GM19452 (cell line): ENCODE data around the gene TCN2.
A peak's percentile ranks its signal among the peaks of the same experiment; 100 is the strongest.
"Not testable (repeated sequence)": the region's sequence is repeated elsewhere in the genome, so short reads cannot be mapped to it uniquely, and the experiment has no call there.

Experiments used
- ATAC-seq: cut with Tn5 transposase; IDR thresholded peaks from one replicate; pipeline ENCODE4 v1.9.1; 2021; ENCODE audit not compliant: unreplicated experiment

TCN2 gene

DNA sequence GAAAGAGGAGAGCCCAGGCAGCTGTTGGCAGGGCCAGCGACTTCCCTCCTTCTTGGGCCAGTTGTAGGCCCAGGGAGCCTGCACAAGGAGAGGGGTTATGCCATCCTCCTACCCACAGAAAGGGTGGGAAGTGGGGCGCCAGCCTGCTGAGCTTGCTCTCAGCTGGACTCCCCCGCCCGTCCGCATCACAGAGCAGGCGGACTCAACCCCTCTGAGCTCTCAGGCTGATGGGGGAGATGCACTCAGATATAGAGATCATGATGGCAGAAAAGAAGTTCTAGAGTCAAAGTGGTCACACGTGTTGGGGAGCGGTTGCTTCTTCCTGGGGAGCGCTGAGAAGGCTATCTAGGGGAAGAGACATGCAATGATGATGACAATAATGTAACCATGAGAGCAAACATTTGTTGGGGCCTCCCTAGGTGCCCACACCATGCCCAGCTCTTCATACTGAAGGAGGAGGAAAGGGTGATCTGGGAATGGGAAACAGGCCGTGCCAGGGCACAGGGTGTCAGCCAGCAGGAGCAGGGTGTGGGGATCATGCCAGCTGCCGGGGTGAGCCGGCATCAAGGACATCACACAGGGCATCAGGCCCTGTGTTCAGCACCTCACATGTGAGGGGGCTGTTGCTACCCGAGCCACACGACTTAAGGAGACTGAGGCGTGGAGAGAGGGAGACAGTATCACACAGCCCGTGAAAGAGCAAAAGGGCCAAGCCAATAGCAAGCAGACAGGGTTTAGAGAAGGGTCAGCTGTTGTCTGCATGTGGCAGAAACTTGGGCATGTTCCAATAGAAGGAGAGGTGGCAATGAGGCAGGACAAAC lies 36.3 kb downstream of the TCN2 start:
- no peak for ATAC-seq

DNA sequence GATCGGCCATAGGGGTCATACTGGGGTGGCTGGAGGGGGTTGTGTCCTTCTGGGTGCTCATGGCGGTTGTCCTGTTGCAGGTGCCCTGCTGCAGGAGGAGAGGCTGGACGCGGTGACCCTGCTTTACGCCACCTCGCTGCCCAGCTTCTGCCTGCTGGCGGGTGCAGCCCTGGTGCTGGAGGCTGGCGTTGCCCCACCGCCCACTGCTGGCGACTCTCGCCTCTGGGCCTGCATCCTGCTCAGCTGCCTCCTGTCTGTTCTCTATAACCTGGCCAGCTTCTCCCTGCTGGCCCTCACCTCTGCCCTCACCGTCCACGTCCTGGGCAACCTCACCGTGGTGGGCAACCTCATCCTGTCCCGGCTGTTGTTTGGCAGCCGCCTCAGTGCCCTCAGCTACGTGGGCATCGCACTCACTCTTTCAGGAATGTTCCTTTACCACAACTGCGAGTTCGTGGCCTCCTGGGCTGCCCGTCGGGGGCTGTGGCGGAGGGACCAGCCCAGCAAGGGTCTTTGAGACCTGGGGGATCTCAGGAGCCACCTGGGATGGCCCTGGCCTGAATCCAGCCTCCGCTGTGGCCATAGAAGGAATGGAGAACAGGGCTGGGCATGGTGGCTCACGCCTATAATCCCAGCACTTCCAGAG lies 39.7 kb downstream of the TCN2 start:
- no peak for ATAC-seq

DNA sequence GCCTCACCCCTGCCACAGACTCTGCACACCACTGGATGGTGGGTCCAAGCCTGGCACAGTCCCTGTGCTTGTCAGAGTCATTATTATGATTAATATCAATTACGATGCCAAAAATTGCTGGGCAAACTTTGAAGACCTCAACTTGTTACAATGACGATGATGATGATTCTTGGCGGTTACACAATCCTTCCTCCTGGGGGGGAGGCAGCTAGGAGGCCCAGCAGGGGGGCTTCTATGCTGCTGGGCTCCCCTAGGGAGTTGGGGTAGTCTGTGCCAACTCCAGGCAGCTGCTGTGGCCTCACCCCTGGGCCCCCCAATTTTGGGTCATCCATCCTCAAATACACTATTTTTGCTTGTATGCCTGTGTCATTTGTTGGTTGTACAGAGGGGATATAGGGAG lies 40.6 kb downstream of the TCN2 start:
- no peak for ATAC-seq

DNA sequence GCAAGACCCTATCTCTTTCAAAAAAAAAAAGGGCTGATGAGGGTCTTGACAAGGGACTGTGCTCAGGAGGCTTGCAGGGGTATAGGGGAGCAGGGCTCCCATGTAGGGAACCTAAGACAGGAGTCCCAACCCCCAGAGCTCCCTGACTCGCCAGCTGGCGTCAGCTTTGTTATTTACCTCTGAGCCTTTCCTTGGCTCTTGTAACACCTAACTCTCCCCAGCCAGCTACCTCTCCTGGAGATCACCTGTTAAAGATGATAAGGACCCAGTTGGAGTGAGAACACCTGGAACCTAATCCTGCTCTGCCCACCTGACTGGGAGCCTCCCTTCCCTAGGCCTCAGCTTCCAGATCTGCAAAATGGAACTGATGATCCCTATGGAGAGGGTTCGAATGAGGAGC lies 41.9 kb downstream of the TCN2 start:
- no peak for ATAC-seq

DNA sequence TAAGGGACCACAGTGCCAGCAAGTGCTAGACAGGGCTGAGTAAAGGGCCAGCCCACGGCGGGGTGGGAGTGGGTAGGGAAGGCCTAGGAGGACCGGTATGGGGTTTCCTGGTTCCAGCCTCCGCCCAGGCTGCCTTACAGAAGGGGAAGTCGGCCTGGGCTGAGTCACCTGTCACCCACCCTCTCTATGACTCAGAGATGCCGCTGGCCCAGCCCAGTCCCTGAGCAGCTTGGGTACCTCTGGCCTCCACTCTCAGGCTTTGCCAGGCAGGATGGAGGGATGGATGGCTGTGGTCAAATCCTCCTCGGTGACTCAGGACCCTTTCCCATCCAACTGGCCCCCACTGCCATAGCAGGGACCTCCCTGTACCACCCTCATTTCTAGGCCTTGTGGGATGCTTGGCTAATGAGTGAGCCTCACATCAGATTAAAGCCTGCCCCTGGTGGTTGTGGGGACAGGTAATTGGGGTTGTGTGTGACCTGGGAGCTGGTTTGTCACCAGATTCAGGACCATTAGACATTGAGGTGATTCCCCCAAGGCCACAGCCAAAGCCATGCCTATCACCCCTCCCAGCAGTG lies 42.5 kb downstream of the TCN2 start:
- no peak for ATAC-seq

DNA sequence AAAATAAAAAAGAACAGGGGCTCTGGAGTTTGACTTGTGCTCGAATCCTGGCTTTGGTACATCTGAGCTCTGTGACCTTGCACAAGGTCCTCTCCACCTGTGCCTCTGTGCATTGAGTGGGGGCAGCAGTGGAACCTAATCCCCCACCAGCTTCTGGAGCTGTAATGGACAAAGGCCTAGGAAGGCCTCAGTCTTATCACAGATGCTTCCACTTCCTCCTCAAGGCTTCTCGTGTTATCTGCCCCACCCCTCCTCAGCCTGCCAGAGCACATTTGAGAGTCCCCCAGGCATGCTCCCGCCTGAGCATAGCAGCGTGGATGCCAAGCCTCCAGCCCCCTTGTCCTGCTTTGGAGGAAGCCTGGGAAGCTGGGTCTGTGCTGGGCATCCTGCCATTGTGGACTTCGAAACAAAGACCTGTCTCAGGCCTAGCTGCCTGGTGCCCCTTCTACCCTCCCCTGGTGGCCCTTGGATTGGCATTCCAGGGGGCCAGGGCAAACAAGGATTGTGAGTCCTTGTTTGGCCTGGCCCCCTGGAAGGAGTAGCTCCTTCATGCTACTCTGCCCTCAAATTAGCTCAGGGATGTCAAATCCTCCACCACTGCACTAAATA lies 43.6 kb downstream of the TCN2 start:
- ATAC-seq: no peak

DNA sequence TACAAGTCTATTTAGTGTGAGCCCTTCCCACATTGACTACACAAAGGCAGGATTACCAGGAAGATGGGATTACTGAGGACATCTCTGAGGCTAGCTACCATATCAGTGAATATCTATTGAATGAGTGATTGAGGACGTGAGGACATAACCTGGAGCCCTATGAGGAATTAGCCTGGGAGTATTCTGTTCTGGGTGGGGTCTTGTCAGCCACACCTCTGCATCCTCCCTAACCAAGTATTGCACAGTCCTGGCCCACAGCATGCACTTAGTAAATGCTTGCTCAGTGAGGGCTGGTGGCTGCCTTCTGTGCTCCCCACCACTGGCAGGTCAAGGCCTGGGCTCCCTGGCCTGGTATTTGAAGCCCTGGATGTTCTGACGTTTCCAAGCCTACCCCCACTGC lies 45.9 kb downstream of the TCN2 start:
- no peak for ATAC-seq

DNA sequence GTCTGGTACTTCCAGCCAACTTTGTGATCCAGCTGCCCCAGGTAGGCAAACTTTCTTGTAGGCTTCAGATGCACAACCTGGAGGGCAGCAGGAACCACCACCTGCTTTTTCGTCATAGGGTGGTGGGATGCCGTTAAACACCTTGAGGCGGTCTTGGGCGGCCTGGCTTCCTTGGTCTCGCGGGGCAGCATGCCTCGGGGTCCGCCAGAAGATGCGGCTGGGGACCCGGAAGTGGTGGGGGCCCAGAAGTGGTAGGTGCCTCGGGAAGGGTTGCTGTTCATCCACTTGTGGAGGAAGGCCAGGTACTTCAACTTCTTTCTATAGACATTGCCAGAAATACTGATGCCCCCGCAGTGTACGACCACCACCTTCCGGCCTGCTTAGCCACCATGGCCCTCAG lies 47.4 kb downstream of the TCN2 start:
- ATAC-seq: no peak

DNA sequence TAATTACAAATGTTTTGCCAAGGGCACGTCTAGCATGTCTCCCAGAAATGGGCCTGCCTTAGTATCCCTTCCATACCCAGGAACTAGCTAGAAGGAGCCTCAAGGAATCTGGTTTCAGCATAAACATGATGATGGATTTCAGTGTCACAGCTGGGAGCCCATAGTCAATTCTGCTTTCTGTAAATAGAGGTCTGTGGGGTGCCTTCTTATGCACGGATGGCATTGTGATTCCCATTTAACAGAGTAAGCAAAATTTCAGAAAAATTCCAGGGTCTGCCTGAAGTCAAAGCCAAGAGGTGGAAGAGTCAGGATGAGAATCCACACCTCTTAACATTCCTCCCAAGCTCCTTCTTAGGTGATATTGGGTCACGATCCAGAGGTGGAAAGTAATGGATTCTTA lies 48.6 kb downstream of the TCN2 start:
- ATAC-seq: no peak

DNA sequence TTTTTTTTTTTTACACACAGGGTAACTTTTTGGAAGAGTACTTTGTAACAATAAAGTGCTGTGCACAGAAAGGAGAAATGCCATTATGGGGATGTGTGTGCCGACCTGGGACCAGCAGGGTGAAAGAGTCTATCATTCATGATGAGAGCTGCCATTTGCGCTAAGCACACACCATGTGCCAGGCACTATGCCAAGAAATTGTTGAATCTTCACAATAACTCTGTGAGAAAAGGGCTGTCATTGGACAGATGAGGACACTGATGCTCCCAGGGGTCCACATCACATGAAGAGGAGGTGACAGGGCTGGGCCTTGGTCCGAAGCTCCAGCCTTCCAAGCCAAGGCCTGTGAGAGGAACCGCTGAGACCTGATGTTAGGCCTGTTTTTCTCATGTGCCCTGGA lies 55.1 kb downstream of the TCN2 start:
- ATAC-seq: no peak

DNA sequence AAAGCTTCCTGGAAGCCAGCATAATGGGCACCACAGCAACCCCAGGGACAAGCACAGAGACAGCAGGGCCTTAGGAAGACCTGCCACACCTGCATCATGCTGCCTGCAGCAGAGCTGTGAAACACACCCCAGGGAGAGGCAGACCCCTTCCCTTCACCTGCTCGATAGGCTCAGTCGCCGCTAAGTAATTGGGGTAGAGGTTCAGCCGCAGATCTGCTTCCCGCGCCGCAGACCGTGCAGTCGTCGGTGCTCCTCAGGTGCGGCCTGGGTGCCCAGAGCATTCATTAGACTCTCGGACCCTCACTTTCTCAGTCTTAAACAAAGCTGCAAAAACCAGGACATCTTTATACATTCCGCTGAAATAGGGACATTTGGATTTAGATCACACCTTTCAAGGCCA lies 57.8 kb downstream of the TCN2 start:
- no peak for ATAC-seq

DNA sequence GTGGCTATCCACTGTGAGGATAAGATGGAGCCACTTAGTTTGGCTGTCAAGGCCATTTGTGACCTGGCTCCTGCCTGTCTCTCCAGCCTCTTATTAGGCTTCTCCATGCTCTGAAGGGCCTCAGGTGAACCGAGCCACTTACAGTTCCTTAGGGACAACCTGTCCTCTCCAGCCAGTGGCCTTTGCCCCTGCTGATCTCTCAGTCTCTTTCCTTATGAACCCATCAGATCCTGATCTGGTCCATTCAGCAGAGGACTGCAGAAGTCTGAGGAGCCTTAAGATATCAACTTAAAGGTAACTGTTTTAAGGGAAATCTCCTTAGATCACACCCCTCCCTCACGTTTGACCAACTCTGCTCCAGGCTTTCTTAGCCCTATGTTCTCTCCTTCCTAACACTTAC lies 58.3 kb downstream of the TCN2 start:
- no peak for ATAC-seq

DNA sequence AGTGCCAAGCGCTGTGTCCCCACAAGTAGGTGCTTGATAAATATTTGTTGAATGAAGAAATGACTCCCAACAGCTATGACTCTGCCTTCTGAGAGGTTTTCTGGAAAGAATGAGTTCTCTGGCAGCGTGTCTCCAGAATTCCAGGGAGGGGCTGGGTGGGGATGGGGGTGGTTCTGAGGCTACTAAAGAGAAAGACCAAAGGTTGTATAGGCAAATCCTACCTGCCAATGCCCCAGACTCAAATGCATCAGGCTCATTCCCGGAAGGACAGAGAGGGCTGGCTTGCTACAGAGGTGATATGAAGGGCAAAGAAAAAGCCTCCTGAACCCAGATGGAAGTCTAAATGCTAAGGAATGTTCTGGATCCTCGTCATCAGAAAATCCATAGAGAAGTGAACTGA lies 58.8 kb downstream of the TCN2 start:
- ATAC-seq: no peak

DNA sequence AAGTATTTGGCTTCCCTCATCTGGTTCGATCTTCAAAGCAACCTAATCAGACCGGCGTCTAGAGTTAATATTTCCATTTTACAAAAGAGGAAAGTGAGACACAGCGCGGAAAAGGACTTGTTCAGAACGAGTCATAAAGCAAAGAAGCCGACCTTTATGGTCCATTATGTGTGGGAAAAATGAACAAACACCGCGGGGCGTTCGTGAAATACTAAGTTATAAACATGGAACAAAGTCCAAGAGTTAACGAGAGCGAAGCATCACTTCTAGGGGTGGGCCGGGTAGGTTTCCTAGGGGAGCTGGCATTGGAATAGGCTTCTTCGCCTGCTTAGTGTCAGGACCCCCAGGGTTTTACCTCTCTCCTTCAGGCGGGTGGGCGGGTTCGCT lies 60.1 kb downstream of the TCN2 start:
- no peak for ATAC-seq

DNA sequence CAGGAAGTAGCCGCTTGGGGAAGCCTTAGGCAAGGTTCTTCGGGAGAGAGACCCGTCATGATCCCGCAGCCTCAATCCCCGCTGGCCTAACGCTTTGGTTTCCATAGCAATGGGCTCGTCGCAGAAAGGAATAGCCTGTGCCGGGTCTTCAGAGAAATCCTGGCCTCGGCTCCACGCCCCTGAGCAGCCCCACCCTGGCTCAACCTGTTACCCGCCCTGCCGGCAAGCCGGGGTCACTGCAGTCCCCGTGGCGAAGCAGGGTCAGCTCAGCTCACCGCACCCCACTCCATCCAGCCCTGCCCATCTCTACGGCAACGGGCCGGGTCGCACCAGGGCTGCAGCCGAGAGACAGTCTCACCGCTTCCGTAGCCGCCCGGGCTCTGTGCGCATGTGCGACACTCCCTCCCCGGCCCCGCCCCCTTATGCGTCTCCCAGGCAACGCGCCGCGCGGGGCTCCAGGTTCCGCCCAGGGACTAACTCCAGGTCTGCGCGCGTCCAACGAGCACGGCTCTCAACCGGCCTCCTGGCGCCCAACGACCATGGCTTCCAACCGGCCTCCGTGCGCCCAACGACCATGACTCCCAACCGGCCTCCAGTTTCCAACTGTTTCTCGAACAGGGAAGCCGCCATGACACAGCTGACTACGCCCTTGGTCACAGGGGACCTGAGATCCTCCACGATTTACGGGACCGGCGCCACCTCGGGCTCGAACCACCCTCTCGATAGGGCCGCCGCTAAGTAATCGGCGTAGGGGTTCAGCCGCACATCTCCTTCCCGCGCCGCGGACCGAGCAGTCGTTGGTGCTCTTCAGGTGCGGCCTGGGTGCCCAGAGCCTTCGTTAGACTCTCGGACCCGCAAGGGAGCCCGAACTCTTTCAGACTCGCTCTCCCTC lies 60.8 kb downstream of the TCN2 start, which contains the start of gene DUSP18:
DUSP18 (minus strand) TSS at position 382 of the 892 bp plus-strand sequence. CDS start 3,872 bp downstream, outside the sequence.
- ATAC-seq: peak; percentile 91

DNA sequence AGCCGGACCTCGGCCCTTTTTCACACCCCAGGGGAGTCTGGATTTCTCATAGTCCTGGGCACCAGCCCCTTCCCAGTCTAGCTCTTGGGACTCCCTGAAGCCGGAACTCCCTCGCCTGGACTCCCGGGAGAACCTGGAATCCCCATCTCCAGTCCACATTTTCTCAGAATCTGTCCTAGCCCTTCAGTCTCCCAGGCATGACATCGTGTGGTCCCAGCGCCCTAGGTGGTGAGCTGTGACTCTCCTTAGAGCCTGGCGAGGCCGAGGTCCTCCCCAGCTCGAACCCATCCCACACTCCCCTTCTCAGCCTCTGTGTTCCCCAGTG lies 61.4 kb downstream of the TCN2 start:
- no peak for ATAC-seq

DNA sequence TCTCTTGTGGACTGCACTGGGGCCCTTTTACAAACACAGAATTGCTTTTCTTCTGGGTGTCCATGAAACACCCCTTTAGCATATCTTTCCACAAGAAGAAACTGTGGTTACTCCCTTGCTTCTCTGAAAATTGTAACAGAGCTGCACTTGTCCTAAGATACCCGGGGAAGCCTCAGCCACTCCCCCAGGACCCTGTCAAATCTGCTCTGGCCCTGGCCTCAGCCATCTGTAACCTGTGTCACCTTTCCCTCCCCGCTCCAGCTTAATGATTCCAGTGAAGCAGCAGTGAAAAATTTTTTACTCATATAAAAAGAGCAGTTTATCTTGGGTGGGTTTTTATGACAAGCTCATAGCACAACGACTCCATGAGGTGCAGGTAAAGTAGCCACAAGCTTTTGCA lies 64.1 kb downstream of the TCN2 start:
- ATAC-seq: no peak

DNA sequence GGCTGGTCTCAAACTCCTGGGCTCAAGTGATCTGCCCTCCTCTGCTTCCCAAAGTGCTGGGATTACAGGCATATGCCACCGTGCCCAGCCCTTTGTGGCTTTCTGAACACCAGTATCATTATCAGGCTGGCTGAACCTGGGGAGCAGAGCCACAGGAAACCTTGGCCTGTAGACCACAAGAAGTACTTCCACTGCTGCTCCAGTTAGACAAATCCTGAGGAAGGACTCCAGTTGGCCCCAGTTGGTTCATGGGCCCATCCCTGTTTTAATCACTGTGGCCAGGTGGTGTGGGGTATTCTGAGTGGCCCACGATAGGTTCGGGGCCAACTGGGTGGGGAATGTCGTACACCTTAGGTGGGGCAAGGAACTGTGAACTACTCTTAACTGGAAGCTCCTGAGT lies 66.2 kb downstream of the TCN2 start:
- no peak for ATAC-seq

DNA sequence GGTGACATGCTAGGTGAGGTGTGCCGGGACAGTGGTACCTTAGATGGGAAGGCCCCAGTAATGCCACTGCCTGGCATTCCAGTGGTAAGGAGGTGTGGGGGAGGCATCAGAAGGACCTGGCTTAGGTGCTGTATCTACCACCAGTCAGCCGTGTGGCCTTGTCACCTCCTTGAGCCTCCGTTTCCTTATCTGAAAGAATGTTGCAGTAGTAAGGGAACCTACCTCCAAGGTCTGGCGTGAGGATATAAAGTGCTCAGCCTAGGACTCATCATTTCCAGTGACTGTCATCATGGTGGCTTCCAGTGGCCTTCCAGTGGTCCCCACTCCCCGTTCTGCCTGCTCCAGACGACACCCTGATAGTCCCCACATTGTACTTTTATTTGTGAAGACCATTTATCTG lies 67.5 kb downstream of the TCN2 start:
- ATAC-seq: no peak

DNA sequence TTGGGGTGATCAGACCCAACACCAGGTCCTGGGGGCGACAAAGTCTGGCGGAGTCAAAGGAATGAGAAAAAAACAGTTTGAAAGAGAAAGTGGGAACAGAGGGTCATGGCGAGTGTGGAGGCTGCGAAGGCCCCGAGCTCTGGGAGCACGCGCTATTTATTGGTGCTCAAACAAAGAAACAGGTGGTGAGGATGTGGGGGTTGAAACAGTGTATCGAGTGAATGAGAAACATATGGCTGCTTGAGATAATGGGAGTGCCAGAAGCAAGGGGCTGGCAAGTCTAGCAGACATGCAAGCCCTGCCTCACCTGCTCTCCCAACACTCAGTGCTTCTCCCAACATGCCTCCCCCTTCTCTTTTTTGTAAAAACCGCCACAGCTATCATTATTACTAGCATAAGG lies 68.5 kb downstream of the TCN2 start:
- no peak for ATAC-seq

DNA sequence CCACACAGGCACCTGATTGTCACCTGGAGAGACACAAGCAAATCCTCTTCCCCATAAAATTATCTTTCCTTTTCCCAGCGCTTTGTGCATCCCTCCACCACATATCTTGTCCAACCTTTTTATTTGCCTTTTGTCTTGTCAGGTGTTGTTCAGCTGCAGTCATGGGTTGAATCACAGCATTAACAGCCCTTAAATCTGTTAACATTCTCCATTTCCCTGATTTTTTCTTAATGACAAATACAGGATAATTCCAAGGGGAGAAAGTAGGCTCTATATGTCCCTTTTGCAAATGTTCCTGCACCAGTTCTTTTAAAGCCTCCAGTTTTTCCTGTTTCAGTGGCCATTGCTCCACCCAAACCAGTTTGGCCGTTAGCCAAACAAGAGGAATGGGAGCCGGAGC lies 69.6 kb downstream of the TCN2 start:
- ATAC-seq: not testable (repeated sequence)
